Stimulated activated CD8-positive, alpha-beta memory T cell treated with anti-CD3 and anti-CD28 coated beads, Interleukin-7, amount 100 ng/mL, for 1 hour (primary cell): Measurements from ENCODE around the gene ISL2.
"Not testable (repeated sequence)": the region's sequence is repeated elsewhere in the genome, so short reads cannot be mapped to it uniquely, and the experiment has no call there.

Experiments
- DNase-seq, 2 donors: peaks; one replicate each; pipeline ENCODE4 v3.0.0-alpha.2; 2020; ENCODE audit warnings: low read depth in 2 of 2

Gene ISL2

DNA sequence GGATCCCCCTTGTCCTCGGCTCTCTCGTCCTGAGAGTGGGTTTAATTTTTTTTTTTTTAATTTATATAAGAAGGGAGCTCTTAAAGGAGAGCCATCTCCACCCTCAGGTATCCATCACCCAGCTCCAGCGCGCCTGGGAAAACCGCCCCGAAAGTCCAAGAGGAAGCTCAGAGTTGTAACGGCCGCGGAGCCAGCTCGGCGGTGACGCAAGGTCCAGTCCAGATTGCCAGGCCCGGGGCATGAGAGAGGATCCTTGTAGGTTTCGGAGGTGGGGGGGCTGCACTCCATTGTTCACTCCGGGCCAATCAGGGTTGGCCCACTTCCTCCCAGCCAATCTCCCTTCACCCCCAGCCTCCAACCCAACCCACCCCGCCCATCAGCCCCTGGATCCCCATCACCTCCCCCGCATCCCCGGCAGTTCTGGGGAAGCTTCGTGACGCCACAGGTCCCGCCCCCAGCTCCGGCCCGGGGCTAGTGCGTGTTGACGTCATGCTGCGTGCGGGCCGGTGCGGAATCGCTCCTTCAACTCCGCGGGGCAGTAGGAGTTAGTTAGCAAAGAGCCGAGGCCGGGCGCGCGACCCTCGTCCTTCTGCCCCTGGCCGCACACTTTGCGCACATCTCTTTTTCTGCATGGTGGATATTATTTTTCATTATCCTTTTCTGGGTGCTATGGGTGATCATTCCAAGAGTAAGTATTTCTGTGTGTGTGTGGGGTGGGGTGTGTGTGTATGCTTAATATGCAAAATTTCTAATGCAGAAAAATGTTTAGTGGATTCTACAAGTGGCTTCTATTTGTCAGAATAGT lies at the start of gene ISL2:
Gene ISL2 (plus strand): TSS at position 520 of the 805 bp plus-strand sequence. CDS start 111 bp downstream, at position 631.
- DNase-seq = no peak

DNA sequence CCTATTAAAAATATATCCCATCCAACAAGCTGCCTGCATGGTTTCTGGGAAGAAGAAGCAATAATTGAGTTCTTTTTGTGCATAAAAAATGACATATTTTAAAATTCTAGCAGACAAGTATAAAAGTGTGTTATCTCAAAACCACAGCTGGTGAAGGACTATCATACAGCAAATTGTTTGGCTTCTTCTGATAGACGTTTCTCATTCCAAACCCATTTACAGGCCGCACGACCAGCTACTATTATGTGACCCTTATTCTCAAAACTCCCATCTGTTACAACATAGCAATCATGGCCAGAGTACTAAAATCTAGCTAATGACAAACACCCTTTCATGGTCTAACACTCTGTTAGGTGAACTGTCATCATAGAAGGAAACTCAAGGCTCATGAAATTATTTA lies 47.0 kb upstream of the ISL2 start:
- DNase-seq = no peak

DNA sequence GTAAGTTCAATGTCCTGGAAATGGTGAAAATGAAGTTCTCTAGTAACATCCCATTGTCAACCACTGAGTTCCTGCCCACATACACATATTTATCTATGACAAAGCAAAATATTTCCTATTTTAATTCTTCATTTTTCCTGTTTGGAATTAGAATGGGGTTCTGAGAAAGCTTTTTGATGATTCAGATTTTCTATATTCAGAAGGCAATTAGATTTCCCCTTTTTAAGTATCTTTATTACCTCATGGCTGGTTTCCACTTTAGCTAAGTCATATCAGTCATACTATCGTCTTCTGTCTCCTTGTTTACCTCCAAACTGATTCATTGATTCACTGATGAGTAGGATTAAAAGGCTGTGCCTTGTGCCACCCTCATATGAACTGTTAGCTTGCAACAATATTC lies 43.2 kb upstream of the ISL2 start:
- no peak for DNase-seq

DNA sequence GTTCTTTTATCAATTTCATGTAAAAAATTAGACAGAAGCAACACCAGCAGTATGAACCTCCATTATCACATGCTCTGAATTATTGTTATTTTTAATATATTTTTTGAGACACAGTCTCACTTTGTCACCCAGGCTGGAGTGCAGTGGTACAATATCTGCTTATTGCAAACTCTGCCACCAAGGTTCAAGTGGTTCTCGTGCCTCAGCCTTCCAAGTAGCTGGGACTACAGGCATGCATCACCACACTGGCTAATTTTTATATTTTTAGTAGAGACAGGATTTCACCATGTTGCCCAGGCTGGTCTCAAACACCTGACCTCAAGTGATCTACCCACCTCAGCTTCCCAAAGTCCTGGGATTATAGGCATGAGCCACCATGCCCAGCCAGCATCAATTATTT lies 42.1 kb upstream of the ISL2 start:
- DNase-seq = not testable (repeated sequence)

DNA sequence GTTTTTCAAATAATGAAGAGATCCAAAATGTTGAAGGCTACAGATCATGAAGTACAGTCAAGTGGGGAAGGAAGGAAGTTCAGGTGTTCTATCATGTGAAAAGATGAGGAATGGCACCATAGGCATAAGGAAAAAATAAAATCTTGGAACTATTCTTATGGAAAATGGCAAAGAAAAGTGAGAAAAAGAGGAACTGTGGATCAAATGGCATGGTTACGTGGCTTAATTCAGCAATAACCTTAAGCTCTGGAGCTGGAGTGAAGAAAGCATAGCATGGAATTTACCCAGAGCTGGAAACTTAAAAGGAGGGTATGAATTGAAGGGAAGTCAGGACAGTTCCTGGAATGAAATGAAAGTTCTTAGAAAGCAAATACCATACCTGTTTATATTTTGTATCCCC lies 39.7 kb upstream of the ISL2 start:
- DNase-seq = no peak

DNA sequence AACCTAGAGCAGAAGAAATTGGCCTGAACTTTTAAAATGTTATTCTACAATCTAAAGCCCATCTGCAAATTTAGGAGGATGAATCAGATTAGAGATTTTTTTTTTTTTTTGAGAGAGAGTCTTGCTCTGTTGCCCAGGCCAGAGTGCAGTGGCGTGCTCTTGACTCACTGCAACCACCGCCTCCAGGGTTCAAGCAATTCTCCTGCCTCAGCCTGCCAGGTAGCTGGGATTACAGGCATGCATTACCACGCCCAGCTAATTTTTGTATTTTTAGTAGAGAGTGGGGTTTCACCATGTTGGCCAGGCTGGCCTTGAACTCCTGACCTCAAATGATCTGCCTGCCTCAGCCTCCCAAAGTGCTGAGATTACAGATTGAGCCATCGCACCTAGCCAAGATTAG lies 38.6 kb upstream of the ISL2 start:
- not testable (repeated sequence) for DNase-seq

DNA sequence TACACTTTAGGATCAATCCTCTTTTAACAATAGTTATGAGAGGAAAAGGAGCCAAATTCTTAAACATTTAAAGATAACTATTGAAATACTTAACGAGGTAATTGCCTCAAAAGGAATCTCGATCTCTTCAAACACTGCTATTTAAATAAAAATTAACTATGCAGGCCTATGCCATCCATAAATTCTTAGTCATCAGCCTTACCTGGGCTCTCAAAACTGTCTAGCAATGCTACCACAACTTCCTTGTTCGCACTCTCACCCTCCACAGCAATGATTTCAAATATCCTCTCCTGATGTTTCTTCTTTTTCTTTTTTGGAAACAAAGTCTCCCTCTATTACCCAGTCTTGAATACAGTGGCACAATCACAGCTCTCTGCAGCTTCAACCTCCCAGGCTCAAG lies 37.6 kb upstream of the ISL2 start:
- DNase-seq = no peak

DNA sequence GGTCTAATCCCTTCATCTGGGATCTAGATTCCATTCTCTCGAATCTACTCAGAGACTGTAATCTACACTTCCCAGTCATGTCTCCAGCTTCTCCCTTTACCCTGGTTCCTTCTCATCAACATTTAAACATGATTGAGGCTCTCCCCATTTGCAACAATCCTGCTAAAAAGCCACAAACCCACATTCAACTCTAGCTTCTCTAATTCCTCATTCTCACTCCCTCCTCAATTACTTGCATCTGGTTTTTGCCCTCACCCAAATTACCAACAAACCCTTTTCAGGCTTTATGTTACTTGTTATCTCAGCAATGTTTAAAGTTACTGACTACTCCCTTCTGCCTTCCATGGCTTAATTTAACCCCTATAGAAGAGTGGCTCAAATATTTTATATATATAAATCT lies 36.8 kb upstream of the ISL2 start:
- no peak for DNase-seq

DNA sequence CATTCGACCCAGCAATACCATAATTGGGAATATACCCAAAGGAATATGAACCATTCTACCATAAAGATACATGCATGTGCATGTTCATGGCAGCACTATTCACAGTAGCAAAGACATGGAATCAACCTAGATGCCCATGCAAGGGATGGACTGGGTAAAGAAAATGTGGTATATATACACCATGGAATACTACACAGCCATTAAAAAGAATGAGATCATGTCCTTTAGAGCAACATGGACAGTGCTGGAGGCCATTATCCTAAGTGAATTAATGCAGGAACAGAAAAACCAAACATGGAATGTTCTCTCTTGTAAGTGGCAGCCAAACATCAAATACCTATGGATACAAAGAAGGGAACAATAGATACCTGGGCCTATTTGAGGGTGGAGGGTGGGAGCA lies 32.7 kb upstream of the ISL2 start:
- no peak for DNase-seq

DNA sequence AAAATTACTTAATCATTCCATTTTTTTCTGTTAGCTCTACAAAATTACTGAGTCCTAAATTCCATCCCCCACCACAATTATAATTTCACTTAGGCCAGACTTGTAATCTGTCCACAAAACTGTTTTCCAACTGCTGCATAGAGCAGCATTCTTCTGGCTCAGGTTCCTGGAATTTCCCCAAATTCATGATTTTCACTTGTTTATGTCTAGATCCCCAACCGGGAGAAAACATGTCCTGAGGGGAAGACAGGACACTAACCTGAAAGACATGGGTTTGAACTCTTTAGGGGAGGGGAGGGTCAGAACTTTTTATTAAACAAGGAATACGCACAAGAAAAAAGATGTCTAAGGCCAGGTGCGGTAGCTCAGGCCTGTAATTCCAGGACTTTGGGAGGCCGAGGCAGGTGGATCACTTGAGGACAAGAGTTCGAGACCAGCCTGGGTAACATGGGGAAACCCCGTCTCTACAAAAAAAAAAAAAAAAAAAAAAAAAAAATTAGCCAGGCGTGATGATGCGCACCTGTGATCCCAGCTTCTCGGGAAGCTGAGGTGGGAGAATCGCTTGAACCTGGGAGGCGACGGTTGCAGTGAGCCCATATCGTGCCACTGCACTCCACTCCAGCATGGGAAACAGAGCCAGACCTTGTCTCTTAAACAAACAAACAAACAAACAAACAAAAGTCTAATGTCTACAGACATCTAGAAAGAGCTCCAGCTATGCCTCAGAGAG lies 26.8 kb upstream of the ISL2 start:
- no peak for DNase-seq

DNA sequence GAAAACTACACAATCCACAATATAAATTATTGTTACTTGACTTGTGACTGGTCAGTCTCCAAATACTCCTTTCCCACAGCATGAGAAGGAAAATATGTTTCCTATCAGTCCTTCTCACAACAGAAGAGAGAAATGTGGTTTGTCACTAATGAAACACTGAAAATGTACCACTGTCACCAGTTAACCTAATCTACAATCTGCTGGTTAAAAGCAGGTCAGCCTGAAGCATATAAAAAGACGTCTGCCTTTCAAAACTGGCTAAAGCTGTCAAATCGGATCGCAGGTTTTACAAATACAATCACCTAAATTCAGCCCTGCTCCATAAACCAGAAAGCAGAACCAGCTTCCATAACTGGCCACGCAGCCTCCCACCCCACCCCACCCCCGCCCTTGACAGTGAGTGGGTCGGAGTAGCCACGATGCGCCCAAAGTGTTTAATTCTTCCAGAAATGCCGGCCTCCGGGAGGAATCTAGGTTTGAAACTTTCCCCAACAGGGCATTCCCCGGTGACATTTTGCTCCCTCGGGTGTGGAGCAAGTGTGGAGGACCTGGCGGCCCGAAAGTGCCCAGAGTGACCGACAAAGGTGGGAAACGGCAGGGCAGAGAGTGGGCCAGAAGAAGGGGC lies 26.0 kb upstream of the ISL2 start:
- no peak for DNase-seq

DNA sequence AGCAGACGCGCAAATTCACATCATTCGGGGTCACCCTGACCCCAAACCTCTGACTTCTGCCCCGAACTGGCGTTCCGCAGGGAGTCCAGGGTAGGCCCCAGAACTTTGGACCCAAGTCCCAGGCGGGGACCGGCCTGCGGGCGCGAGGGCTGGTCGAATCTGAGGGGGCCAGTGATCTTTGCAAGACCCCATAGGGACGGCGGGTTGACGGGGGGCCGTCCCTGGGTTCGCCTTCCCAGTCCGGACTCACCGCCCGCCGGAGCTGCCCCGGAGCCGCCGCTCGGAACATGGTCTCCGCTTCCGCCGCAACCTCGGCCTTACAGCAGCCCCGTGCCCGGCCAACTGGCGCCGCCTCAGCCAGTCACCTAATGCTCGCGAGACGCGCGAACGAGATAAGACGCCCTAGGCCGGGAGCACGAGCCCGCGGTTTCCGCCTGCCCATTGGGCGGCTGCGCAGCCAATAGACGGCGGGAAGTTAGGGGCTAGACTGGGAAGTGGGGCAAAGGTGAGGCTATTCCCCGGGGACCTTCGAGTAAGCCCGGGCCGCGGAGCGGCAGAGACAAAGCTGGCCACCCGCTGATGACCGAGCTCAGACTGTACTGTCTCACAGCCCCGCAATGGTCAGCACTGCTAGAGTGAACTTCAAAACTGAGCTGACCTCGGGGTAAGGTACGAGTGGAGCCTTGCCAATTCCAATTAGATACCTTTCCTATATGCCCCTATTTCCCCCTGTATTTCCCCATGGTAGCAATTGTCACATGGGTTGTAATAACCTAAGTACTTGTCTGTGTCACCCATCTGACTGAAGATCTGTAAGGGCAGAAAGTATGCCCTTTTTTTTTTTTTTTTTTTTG lies 25.2 kb upstream of the ISL2 start, which contains the start of gene ETFA:
Gene ETFA (minus strand): TSS at position 370 of the 854 bp plus-strand sequence. CDS start 81 bp downstream, at position 289.
- DNase-seq = peak; percentile 76 to 82

DNA sequence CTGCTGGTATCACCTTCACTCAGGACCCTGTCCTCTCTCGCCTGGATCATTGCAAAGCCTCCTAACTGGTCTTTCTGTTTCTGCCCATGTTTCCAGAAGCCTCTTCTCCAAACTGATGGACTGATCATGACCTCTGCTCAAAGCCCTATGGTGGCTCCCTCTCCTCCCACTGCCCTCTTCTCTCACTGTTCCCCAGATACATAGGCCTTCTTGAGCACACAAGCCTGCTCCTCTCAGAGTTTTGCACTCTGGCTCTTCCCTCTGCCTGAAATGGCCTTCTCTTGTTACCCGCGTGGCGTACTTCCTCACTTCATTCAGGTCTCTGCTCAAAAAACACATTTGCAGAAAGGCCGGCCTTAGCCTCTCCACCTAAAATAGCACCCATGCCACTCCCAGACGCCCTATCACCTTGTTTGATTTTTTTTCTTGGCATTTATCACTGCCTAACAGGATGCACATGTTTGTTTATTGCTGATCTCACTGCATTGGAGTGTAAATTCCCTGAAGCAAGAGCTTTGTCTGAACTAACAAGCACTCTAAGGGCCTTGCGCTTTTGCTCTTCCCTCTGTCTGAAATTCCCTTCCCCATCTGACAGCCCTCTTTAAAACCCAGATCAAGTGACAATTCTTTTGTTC lies 23.9 kb upstream of the ISL2 start:
- no peak for DNase-seq

DNA sequence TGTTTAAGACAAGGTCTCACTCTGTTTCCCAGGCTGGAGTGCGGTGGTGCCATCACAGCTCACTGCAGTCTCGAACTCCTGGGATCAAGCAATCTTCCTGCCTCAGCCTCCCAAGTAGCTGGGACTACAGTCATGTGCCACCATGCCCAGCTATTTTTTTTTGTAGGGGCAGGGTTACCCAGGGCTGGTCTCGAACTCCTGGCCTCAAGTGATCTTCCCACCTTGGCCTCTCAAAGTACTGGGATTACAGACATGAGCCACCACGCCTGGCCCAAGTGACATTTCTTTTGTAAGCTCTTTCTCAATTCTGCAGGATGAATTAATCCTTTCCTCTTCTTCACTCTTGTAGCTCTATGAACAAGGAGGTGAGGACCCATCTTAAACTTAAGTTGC lies 23.4 kb upstream of the ISL2 start:
- not testable (repeated sequence) for DNase-seq

DNA sequence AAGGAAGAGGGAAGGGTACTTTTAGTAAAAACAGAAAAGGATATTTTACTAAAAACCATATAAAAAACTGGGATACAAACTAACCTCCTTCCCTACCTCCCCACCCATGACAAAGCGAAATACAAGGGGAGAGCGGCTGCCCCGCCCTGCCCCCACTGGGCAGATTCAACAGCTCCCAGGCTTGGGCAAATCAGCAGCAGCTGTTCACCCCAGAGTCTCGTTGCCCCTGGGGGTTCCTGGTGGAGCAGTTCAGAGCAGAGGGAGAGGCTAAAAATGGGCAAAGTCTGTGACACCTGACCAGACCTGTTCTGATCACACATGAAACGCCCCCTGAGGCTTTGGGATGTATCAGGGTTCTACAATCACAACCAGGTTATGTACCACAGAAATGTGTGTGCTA lies 22.8 kb upstream of the ISL2 start:
- DNase-seq = no peak

DNA sequence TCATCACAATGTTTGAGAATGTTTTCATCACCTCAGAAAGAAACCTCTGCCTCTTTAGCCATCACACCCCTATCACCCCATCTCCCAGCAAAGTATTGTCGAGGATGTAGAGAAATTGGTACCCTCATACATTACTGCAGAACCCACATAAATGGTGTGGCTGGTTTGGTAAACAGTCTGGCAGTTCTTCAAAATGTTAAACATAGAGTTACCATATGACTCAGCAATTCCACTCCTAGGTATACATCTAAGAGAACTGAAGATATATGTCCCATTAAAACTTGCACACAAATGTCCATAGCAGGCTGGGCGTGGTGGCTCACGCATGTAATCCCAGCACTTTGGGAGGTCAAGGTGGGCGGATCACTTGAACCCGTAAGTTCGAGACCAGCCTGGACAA lies 16.6 kb upstream of the ISL2 start:
- DNase-seq = no peak

DNA sequence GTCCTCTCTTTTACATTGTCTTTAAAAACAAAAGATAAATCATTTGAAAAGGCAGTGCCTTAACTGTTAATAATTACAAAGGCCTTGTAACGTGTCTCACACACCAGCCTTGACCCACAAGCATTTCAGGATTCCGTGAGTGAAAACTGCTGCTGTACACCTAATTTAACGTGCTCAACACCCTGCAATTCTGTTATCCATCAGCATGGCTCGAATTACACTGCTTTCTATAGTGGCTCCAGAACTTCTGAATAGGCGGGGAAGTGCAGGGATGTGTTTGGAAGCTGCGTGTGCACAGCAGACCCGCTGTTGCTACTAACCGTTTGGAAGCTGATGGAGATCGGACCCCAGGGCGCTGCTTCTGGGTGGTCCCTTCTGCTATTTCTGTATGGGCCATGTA lies 15.4 kb upstream of the ISL2 start:
- no peak for DNase-seq

DNA sequence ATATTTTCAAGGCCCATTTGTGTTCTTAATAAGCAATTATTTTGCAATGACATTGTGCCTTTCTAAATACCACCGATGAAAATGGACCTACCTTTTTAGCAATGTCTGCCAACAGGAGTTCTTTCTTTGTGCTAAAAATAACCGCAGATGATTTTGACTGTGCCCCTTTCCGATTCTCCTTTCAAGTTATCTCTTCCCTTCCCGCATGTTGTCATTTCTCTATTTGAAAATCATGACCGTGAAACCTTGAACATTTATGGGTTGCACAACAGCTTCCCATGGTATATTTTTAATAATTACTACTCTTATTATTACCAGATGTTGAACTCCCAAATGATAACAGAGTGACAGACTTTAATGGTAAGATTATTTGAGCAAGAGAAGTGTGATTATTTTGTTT lies 15.0 kb upstream of the ISL2 start:
- no peak for DNase-seq

DNA sequence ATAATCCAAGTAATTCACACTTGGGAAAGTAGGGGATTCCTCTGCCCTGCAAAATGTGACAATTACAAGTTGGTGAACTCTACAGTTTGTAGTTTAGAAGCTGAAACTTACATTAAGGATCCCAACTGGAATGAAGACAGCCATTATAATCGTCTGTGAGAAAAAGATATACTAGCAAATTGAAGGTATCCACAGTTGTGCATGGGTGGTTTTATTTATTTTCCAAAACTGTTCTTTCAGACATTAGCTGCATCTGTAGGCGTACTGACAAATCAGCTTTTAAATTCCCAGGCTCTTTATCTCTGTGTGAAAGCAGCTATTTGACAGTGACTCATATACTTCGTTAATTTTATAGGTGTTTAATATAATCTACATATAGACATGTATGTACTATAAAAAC lies 12.5 kb upstream of the ISL2 start:
- DNase-seq = no peak

DNA sequence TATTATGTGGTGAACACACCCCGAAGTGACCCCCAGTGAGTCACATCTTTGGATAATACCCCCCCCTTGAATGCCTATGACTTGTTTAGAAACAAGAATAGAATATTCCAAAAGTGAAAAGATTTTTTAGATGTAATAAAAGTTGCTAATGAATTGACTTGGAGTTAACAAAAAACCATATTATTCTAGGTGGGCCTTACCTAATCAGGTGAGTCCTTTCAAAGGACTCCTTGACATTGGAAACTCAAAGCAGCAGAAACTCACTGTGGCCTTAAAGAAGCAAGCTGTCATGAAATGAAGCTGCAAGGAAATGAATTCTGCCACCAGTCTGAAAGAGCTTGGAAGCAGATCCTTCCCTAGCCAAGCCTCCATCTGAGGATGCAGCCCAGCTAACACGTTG lies 10.9 kb upstream of the ISL2 start:
- DNase-seq = no peak
